Activated CD4-positive, alpha-beta T cell treated with anti-CD3 and anti-CD28 coated beads, Interleukin-2, amount 50 U/mL, for 16 hours (primary cell): ENCODE measurements around the gene UBASH3B.
A peak's percentile ranks its signal among the peaks of the same experiment; 100 is the strongest.

ENCODE experiments used
- DNase-seq: peaks from one replicate; pipeline ENCODE4 v3.0.0-alpha.2; 2020

UBASH3B gene

DNA sequence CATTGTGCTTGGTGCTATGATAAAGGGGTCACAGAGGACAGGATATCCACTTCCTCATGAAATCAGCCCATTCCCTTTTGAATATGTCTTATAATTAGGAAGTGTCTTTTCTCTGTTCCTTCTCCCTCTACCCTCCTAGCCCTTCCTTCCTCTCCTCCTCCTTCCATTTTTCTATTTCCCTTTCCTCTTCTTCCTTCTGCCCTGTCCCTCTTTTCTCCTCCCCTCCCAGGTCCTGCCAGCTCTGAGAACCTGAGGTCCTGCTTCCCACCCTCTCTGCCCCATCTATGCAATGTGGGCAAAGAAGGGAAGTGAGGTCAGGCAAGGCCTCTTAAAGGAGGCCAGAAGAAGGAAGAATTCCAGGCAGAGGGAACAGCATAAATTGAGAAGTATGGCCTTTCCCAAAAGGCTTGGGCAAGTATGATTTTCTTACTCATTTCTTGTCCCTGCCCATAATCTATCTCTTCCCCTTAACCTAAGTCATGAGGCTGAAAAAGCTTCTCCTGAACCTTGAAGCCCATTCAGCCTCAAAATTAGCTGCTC lies 7.7 kb upstream of the UBASH3B start:
- no peak for DNase-seq

DNA sequence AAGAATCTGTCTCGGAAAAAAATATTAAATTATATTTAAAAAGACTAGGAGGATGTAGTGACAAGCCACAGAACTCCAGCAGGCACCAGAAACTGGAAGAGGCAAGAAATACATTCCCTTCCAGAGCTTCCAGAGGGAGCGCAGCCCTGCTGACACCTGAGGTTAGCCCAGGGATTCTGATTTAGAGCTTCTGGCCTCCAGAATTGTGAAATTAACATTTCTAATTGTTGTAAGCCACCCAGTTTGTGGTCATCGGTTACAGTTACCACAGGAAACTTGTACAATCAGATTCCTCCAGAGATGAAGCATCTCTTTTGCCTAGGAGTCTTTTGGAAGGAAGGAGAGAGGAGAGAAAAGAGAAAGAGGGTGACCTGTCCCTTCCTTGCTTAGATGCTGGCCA lies 6.4 kb upstream of the UBASH3B start:
- no peak for DNase-seq

DNA sequence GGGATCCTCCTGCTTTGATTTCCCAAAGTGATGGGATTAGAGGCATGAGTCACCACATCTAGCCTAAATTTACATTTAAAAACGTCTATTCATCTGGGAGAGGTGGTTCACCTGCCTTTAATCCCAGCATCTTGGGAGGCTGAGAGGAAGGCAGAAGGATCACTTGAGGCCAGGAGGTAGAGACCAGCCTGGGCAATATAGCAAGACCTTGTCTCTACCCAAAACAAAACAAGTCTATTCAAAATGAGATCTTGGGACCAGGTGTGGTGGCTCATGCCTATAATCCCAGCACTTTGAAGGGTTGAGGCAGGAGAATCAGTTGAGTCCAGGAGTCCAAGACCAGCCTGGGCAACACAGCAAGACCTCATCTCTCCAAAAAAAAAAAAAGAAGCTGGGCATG lies 4.9 kb upstream of the UBASH3B start:
- no peak for DNase-seq

DNA sequence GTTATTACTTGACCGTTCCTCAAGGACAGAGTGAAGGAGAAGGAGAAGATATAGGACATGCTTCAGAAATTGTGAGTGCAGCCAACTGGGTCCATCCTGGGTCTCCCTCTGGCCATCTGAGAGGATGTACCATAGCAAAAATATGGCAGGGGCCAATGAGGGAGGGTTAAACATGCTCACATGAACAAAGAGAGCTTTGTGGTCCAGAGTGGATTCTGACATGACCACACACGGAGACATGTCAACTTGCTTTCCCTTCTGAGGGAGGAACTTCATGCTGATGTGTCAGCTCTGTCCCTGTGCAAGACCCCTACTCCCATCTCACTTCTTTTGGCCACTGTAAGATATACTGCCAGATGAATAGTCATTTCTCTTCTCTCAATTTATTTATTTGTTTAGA lies 3.0 kb upstream of the UBASH3B start:
- no peak for DNase-seq

DNA sequence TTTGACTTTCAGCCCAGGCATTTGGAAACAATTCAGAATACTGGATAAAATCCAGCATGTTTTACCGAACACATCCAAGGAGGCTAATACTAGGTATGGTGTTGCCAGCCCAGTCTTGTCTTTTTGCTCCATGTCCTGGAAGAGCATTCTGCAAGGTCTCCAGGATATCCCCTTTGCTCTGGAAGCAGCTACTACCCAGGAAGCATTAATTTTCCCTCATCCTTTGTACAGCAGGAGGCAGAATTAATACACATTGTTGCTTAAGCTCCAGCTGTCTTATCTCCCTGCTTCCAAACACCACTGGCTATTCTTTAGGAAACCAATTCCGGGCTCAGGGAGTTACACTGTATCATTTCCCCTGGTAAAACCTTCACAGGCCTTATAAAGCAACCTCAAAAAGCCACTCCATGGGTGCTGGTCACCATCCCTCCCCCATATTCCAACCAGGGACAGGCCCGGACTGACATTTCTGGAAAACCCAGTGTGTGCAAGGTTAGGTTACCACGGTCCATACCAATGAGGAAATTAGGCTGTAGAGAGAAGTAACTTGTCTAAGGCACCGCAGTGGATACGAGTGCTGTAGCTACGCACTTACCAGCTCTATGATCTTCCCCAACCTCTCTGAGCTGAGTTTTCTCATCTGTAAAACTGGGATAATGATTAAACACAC lies 1.5 kb upstream of the UBASH3B start:
- no peak for DNase-seq

GRCh38 chr11:122656073-122656630 lies 630 bp downstream of the UBASH3B start:
- peak; percentile 32 for DNase-seq

- DNase-seq: no peak
These were observed 1.1 kb downstream of the UBASH3B start for GRCh38 chr11:122656631-122657101.

DNA sequence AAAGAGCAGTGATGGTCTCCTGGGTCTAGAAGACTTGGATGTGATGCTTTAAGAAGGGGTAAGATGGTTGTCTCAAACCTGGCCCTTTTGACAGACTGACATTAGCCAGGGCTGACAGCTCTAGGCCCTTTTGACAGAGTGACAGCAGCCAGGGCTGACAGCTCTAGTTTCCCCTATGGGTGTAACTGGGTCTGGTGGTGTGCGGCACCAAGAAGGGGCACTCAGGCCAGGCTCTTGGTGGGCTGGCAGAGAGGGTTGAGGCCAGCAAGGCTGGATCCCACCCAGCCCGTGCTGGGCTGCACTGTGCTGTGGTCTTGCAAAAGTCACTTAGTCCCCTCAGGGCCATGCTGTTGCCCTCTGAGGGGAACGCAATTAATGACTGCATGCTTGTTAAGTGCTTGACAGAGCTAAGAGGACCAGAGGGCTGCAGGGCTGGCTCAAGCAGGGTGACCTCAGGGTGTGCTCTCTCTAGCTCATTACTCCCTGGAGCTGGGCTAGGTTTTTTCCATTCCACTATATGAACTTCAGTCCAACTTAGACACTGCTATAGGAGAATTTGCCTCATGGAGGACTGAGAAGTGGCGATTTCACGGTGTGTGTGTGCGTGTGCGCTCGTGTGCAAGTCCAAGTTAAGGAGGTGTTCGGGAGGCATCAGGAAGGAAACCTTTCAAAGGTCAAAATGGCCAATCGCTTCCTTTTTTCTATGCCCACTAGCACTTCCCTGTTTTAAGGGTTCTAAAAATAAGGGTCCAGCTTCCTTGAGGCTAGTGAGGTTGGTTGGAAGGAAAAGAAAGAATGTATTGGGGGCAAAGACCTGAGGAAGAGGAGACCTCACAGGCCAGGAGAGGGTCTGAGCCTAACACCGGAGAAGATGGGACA lies 4.4 kb downstream of the UBASH3B start:
- DNase-seq: no peak

GRCh38 chr11:122661182-122661945 lies 5.8 kb downstream of the UBASH3B start:
- DNase-seq: no peak

- DNase-seq: no peak
These were observed 7.7 kb downstream of the UBASH3B start for GRCh38 chr11:122663056-122663740.

GRCh38 chr11:122663764-122664163 lies 8.2 kb downstream of the UBASH3B start:
- no peak for DNase-seq

DNA sequence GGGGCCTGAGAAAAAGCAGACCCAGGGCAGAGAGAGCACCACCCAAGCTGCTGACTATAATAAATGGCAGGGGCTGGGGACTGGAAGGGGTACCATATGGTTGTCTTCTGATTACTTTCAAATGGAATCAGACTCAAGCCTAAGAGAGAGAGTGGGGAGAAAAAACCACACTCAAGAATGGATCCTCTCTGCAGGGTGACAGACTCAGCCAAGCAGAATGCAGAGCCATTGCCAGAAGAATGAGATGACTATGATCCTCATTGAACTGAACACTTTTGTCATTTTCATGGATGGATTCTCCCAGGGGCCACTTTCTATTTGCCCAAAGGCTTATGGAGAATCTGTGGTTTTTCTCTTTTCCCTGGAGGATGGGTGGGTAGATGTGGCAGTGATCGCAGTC lies 8.7 kb downstream of the UBASH3B start:
- no peak for DNase-seq

DNA sequence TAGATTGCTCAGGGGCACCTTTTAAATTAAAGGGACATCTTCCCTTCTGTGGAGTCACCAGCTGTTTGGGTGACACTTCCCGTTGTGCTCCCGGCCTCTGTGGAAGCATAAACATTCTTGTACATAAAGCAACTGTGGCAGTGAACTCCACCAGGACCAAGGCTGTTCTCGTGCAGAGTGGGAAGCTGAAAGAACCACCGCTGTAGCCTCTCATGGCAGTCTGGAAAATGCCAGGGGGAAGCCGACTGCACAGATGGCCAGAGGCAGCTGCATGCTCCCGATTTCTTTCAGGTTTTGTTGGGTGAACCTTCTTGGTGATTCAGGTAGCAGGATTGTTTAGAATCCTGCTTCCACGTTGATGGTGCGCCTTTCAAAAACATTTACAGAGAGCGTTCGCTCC lies 10.3 kb downstream of the UBASH3B start:
- no peak for DNase-seq

GRCh38 chr11:122666743-122667142 lies 11.2 kb downstream of the UBASH3B start:
- DNase-seq: no peak

DNA sequence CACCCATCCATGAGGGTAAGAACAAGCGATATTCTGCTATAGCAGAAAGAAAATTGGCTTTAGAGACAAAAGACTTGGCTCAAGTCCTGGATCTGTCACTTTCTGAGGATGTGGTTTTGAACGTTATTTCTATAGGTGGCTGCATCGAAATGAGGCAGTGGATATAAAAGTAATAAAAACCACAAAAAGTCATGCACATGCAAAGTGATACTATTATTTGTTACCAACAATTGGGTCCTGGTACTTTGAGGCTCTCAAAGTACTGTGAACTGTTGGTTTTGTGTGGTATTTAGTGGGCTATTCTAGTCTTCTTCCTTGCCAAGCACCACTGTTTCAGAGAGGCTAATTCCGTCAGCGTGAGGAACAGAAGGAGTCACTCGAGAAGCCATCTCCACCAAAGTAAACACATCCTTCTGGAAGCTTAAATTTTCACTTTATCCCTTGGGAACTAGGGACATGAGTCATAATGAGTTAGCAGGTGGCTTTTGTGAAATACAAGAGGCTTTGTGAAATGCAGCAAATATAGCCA lies 13.1 kb downstream of the UBASH3B start:
- DNase-seq: peak; percentile 58

- DNase-seq: no peak
These were observed 14.6 kb downstream of the UBASH3B start for GRCh38 chr11:122670131-122670530.

GRCh38 chr11:122671400-122671891 lies 15.9 kb downstream of the UBASH3B start:
- DNase-seq: no peak

DNA sequence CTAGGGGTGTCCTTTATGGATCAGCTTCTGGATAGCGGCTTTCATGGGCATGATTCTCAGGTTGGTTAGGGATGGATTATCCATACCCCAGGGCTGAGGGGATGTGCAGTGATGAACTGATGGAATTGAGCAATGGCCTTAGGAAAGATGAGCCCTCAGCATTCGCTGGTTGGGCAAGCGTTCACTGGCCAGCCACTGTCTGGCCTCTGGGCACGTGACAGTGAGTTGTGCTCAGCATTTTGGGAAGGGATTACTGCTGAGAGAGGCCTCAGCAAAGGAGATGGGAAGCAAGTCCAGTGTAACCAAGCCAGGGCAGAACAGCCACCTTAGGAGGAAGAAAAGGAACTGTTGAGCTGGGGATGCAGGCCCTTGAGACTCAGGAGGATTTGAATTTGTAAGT lies 17.4 kb downstream of the UBASH3B start:
- DNase-seq: no peak

GRCh38 chr11:122673701-122674100 lies 18.2 kb downstream of the UBASH3B start:
- no peak for DNase-seq

DNA sequence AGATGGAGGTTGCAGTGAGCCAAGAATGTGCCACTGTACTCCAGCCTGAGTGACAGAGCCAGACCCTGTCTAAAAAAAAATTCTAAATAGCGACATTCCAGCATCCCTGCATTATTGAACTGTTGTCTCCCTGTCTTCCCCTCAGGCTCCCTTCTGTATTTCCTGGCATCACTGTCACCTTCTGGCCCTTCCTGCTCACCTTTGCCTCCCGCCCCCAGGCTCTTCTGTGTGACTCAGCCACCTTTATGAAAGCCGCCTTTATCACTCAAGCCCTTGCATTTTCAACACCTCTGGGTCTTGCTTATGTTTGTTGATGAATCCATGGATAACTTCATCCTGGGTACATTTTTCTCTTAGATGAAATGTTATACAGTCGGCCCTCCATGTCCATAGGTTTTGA lies 21.1 kb downstream of the UBASH3B start:
- DNase-seq: no peak

DNA sequence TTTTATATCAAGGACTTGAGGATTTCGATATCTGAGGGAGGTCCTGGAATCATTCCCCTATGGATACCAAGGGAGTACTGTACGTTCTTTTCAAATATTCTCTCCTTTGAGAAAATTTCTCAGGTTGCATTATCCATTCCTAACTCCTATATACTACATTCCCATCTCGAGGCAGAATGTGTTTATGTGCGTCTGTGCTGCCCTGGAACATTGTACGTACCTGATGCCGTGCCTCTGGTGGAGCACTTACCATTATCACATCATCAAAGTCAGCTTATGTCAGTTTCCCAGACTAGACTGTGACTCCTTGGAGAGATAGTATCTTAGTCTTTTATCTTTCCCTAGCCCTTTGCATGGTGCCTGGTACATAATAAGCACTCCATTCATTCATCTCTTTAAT lies 21.7 kb downstream of the UBASH3B start:
- no peak for DNase-seq

DNA sequence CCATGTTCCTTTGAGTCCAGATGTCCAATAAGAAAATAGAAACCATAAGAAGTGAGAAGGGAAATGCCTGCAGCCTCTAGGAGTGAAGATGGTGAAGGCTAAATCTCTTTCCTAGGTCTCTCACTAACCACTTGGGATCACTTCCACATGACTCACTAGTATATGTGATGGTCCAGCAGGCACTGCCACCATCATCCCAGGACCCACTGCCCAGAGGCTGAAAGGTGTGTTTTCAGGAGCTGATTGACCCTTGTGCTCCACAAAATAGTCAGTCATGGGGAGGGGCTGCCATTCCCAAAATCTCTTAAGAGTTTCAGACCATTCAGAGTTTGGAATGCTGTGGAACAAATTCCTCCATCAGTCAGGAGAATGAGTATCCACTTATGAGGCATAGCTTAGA lies 22.9 kb downstream of the UBASH3B start:
- DNase-seq: no peak
